Measurements from ENCODE around the gene PLK5.

Gene PLK5

DNA sequence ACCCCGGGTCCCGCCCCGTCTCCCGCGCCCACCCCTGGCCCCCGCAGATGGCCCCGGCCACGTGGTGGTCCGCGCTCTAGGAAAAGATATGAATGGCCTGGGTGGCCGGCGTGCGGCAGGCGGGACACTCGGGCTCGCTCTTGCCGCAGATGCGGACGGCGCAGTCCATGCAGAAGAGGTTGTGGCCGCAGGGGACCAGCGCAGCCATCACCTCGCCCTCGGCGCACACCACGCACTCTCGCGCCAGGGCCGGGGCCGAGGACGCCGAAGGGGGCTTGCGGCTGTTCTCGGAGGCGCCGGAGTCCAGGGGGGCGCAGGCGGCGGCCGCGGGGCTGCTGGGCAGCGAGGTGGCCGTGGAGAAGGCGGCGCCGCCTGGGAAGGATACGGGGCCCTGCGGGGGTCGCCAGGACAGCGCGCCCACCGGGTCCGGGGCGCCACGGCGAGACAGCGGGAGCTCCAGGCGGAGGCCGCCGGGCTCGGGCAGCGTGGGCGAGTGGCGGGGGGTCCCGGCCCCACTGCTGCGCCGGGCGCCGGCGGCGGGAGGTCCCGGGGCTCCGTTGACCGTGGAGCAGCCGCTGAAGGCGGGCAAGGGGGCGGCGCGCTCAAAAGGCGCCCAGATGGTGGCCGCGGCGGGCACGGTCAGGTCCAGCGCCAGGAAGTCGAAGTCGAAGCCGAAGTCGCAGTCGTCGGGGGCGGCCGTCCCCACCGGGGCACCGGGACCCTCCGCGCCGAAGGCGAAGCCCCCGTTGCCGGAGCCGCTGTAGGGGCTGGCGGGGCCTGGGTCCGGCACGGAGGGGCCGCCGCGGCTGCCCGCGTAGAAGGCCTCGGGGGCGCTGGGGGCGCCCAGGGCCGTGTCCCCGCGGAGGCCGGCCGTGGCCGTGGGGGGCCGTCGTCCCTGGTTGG is 31.9 kb downstream of the PLK5 start:
- Mint-ChIP-seq H3K9me3 (no peaks in the 10 kb centered on the region), H3K4me1 (peaks cover 5% of the 10 kb centered on the region), H3K27me3 (ENCODE audit: low read depth) (no peaks in the 10 kb centered on the region), H3K36me3 (ENCODE audit: low read depth) (peaks cover 22% of the 10 kb centered on the region), H3K4me3 (no peak overlapping the region), H3K27ac (no peak overlapping the region)
- TF ChIP-seq CTCF (IDR thresholded peaks at IDR 0.05; ENCODE audit: unreplicated experiment in 3 of 3) = no peak

- Mint-ChIP-seq H3K36me3 (ENCODE audit: low read depth) (peaks cover 26% of the 10 kb centered on the region), H3K27ac (no peak overlapping the region), H3K4me3 (no peak overlapping the region), H3K9me3 (no peaks in the 10 kb centered on the region), H3K27me3 (ENCODE audit: low read depth) (no peaks in the 10 kb centered on the region), H3K4me1 (peaks cover 5% of the 10 kb centered on the region)
- no peak for TF ChIP-seq CTCF (IDR thresholded peaks at IDR 0.05; ENCODE audit: unreplicated experiment in 3 of 3)
Measured at GRCh38 chr19:1556390-1557070, 32.7 kb downstream of the PLK5 start.

DNA sequence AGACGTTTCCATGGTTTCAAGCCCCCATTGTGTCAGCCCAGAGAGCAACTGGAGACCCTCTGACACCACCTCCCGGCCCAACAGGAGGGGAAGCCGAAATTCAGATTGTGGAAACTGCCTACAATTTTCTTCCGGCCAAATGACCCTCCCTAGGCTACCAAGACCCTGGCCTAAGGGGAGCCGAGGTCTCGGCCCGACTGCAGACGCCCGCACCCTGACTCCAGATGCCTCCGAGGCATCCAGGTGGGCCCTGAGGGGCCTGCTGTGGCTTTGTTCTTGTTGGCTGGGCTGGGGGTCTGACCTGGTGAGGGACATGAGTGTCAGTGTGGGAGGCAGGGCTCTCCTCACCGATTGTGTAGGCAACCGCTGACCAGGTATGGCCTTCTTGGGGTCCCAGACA is 34.7 kb downstream of the PLK5 start:
- Mint-ChIP-seq H3K9me3 (no peaks in the 10 kb centered on the region), H3K4me1 (peaks cover 5% of the 10 kb centered on the region), H3K27ac (peak overlapping the region in 1 of 3 experiments; percentile 39), H3K4me3 (no peak overlapping the region), H3K36me3 (ENCODE audit: low read depth) (peaks cover 38% of the 10 kb centered on the region), H3K27me3 (ENCODE audit: low read depth) (no peaks in the 10 kb centered on the region)
- TF ChIP-seq CTCF (IDR thresholded peaks at IDR 0.05; ENCODE audit: unreplicated experiment in 3 of 3) = no peak

GRCh38 chr19:1560286-1560882 is 36.5 kb downstream of the PLK5 start:
- H3K27me3 Mint-ChIP-seq (ENCODE audit: low read depth) = no peaks in the 10 kb centered on the region
- peaks cover 5% of the 10 kb centered on the region for H3K4me1 Mint-ChIP-seq
- no peaks in the 10 kb centered on the region for H3K9me3 Mint-ChIP-seq
- peaks cover 43% of the 10 kb centered on the region for H3K36me3 Mint-ChIP-seq (ENCODE audit: low read depth)
- peak overlapping the region in 1 of 3 experiments; percentile 54 for H3K27ac Mint-ChIP-seq
- no peak for TF ChIP-seq CTCF (IDR thresholded peaks at IDR 0.05; ENCODE audit: unreplicated experiment in 3 of 3)
- H3K4me3 Mint-ChIP-seq = no peak overlapping the region

DNA sequence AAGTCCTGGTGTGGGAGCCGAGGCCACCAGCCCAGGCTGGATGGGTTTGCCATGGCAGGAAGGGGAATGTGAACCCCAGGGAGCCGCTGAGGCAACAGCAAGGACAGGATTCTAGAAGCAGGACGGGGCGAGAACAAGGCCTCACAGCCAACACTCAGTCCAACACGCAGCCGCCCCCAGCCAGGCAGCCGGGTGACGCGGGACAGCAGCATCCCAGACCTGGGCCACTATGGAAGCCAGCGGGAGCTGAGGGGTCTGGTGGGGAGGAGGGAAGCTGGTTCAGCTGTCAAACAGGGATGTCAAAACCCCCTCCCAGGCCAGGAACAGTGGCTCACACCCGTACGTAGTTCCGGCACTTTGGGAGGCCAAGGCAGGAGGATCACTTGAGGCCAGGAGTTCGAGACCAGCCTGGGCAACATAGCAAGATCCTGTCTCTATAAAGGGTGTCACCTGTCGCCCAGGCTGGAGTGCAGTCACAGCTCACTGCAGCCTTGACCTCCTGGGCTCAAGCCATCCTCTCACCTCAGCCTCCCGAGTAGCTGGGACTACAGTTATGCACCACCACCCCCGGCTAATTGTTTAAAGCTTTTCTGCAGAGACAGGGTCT is 37.5 kb downstream of the PLK5 start:
- Mint-ChIP-seq H3K4me1 (peaks cover 5% of the 10 kb centered on the region), H3K4me3 (no peak overlapping the region), H3K36me3 (ENCODE audit: low read depth) (peaks cover 45% of the 10 kb centered on the region), H3K27ac (no peak overlapping the region), H3K9me3 (no peaks in the 10 kb centered on the region), H3K27me3 (ENCODE audit: low read depth) (no peaks in the 10 kb centered on the region)
- no peak for TF ChIP-seq CTCF (IDR thresholded peaks at IDR 0.05; ENCODE audit: unreplicated experiment in 3 of 3)
